Left forelimb (tissue), 1 donor: Measurements from ENCODE around the gene CPT2.
"Not testable (repeated sequence)": the region's sequence is repeated elsewhere in the genome, so short reads cannot be mapped to it uniquely, and the experiment has no call there.

Experiments used
- DNase-seq: peaks from one replicate; pipeline ENCODE4 v3.0.0-alpha.2; 2018; ENCODE audit warnings: low spot score

CPT2 gene

DNA sequence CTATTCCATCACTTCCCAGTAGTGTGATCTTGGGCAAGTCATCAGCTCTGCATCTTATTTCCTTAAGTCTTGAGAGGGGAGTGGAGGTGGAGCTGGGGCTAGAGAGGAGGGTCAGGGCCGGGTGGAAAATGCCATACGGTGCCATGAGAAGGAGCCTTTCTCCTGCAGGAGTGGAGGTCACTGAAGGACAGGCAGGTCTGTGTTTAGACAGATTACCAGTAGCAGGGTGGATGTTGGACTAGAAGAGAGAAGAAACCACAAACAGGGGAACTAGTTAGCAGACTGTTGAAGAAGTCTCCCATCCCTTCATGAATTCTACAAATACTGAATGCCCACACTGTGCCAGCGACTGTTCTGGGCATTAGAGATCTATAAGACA, 13.9 kb upstream of the CPT2 start:
- no peak for DNase-seq

GRCh38 chr1:53183095-53183990, 13.3 kb upstream of the CPT2 start:
- no peak for DNase-seq

GRCh38 chr1:53185955-53186297, 10.7 kb upstream of the CPT2 start:
- DNase-seq = not testable (repeated sequence)

DNA sequence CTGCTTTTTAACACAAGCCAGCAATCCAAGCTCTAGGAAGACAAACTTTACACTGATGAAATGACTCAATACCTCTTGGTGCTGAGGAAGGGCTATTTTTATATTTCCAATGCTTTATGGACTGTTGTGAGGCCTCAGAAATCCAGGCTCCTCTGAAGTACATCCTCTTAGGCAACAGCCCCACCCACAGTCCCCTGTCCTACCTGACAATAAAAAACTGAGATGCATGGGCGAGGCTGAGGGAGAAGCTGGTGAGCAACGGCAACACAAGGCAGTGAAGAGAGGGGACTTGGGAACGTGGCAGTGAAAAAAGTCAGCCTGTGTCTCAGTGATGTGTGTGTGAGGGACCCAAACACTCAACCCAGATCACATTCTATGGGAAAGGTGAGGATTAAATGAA, 10.1 kb upstream of the CPT2 start:
- DNase-seq = no peak

DNA sequence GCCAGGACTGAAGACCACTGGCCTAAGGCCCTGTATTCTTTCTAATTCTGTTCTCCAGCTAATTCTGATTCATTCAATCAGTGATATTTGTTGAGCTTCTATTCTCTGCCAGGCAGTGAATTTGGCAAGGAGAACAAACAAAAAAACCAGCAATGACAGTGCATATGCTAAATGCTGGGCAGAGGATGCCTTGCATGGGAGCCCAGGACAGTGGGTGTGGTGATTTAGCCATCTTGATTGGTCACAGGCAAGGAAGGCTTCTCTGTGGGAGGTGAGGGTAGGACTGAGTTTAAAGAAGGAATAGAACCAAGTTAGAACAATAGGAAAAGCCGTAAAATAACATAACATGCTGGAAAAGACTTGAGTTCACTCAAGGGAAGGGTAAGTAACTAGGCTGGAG, 9.2 kb upstream of the CPT2 start:
- DNase-seq = no peak

DNA sequence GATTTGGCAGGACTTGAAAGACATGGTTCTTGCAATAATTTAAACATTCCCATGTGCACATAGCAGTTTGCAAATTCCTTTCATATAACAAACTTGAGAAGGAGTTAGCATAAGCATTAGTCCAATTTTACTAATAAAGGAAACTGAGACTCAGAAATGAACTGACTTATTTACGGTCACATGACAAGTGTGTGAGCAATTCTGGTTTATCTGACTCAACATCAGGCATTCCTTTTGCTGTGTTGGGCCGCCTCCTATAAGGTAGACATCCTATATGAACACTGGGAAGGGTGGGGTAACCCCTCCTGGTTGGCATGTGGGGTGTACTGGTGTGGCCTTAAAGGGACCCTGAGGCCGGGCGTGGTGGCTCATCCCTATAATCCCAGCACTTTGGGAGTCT, 8.5 kb upstream of the CPT2 start:
- DNase-seq = no peak

DNA sequence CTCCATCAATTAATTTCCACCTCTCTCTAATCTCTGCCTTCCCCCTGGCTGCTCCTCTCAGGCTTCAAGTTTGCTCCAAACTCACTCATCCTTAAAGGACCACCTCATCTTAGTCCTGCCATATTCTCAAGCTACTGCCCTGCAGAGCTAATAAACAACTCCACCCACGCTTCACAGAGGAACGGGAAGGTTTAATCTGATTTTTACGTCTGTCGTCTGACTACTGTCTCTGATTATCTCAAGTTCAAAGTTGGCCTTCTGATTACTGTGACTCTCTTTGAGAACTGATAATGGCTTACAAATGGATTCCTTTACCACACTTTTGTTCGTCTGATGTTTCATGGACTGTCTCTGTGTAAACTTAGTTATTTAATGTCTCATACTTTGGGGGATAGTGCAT, 7.6 kb upstream of the CPT2 start:
- no peak for DNase-seq

- DNase-seq = no peak
Measured at GRCh38 chr1:53190210-53190611, 6.4 kb upstream of the CPT2 start.

- DNase-seq = peak; percentile 52
Measured at GRCh38 chr1:53195246-53196016, 1.2 kb upstream of the CPT2 start.

GRCh38 chr1:53196017-53196484, 573 bp upstream of the CPT2 start:
- DNase-seq = peak; percentile 57

DNA sequence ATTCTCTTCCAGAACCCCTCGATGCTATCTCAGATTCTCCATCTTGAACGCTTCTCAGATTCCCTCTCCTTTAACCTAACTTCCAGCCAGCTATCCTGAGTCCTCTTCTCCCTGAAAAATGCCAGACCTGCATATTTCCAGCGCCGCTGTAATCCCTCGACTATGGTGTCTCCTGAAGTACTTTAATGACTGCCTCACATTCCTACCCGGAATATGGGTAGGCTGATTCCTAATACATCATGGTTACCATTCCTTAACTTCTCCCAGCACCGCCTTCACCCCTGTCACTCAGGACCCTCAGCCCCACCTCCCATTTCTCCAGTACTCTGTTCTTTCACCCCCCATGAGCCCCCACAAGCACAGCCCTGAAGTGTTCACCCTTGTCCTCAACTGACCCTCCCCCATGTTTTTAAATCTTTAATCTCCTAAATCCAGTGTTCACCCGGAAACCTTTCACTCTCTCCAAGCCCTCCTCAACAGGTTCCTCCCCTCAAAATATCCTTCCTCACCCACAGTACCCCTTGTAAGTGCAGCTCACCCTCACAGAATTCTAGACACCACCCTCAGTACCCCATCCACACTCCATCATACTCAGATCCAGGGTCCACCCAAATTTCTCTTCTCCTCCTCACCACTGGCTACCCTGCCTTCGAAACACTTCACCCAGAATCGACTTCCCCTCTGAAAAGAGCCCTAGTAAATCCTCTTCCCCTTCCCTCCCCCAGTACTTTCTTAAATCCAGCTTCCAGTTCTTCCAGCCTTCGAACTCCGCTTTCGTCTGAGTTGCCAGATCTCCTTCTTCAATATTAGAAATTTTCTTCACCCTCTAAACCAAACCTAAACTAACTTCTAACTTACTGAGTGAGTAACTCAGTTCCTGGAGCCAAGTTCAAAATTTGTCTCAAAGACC, 922 bp downstream of the CPT2 start:
- peak; percentile 63 for DNase-seq

DNA sequence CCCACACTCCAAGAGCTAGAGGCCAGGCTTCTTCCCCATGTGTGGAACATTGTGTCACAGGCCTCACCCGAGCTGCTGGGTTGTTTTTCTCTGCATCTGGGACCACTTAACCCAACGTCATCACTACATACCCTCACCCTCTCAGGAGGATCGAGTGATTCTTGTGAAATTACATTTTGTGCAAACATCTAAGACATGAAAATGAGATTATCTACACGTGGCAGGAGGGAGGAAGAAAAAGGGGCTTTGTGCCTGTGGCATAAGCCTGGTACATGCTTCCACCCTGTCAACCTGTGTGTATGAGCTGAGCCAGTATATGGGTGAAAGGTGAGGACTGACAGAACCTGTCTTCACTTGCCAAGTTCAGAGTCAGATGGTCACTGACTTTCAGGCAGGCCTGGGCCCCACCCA, 1.6 kb downstream of the CPT2 start:
- peak; percentile 15 for DNase-seq

GRCh38 chr1:53203466-53203865, 6.8 kb downstream of the CPT2 start:
- DNase-seq = no peak

GRCh38 chr1:53205496-53205895, 8.9 kb downstream of the CPT2 start:
- not testable (repeated sequence) for DNase-seq

GRCh38 chr1:53206083-53206685, 9.6 kb downstream of the CPT2 start:
- DNase-seq = not testable (repeated sequence)

- DNase-seq = no peak
Measured at GRCh38 chr1:53206735-53207379, 10.2 kb downstream of the CPT2 start.

GRCh38 chr1:53207726-53208125, 11.1 kb downstream of the CPT2 start:
- DNase-seq = no peak

- no peak for DNase-seq
Measured at GRCh38 chr1:53210352-53210751, 13.7 kb downstream of the CPT2 start.

DNA sequence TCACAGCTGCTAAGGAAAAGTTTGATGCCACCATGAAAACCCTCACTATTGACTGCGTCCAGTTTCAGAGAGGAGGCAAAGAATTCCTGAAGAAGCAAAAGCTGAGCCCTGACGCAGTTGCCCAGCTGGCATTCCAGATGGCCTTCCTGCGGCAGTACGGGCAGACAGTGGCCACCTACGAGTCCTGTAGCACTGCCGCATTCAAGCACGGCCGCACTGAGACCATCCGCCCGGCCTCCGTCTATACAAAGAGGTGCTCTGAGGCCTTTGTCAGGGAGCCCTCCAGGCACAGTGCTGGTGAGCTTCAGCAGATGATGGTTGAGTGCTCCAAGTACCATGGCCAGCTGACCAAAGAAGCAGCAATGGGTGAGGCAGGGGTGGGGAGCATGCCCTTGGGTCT, 14.3 kb downstream of the CPT2 start:
- no peak for DNase-seq

DNA sequence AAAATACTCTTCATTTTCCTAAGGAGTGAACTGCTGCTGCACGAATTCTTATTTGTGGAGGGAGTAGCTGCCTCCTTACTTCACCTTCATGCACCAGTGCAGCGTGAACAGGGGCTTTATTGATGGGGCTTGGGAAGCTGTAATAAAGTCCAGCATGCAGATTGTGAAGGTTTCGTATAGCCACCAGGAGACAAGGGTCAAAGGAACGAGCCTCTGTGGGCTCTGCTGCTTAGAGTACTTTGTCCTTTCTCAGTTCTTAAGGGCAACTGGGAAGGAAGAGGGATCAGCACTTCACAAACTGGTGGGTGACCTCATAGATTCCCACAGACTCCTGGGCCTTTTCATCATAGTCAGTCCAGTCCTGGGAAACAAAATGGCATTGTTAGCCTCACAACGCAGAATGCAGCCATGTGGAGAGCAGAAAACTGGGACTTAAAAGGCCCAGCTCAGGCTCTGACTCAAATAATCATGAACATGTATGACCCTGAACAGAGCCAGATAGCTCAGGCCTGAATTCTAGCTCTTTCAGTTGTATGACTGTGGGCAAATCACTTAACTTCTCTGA, 17.8 kb downstream of the CPT2 start:
- DNase-seq = no peak

- no peak for DNase-seq
Measured at GRCh38 chr1:53218201-53218600, 21.6 kb downstream of the CPT2 start.
